ENCODE measurements around the gene TRIM65.

TRIM65 gene

DNA sequence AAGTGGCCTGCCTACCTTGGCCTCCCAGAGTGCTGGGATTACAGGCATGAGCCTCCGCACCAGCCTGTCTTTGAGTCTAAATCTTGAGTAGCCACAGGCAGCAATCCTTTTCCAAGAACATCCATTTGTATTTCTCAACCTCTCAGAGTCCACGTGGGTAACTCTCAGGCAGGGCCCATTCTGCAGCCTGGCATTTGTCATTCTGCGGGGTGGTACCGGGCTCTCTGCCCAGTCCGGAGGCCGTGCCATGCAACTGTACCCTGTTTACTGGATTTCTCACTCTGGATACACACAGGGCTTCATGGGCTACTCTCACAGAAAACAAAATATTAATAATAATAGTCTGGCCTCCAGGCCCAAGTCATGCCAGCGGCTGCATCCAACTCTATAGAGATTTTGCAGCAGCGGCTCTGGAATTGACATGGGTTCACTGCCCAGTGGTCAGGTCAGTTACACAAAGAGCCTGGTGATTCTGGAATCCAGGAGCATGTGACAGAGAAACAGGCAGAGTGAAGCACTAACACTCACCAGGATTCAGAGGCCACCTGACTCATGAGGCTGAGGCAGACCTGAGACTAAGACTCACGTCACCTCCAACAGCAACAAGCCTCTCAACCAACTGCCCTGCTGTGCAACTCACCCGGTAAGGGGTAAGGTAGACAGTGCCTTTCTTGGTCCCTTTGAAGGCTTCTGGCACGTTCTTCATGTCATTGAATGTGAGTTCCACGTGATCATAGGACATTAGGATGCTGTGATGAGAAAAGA, 45.6 kb downstream of the TRIM65 start:
- DNase-seq: no peak

DNA sequence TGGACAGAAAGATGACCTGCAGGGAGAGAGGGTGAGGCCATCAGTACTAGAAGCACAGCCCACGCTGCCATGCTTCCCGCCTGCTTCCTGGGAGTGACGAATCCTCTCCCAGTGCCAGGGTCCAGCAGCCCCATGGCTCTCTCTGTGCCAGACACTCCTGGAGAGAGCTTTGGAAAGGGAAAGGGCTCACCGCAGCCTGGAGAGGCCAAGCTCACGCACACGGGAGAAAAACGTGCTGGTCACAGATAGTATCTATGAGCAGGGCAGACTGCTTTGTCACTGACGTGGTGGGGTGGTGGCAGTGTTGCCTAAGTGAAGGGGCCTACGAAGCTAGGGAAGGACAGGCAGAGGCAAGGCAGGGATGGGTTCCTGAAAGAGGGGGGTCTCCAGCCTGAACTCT, 47.0 kb downstream of the TRIM65 start:
- DNase-seq: no peak

DNA sequence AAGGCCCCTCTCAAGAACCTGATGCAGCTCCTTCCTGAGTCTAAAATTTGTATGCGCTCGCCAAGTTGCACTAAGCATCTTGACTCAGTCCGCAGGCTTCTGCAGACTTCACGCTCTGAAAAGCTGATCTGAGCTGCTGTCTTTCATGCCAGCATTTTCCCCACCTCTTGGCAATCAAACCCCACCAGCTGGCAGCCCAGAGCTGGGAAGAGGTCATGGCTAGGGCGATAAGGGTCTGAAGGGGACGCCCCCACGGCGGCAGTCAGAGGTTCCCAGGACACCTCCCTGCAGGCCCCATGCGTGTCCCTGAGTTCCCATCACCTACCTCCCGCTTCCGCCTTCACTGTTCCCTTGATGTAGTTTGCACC, 47.5 kb downstream of the TRIM65 start:
- no peak for DNase-seq

DNA sequence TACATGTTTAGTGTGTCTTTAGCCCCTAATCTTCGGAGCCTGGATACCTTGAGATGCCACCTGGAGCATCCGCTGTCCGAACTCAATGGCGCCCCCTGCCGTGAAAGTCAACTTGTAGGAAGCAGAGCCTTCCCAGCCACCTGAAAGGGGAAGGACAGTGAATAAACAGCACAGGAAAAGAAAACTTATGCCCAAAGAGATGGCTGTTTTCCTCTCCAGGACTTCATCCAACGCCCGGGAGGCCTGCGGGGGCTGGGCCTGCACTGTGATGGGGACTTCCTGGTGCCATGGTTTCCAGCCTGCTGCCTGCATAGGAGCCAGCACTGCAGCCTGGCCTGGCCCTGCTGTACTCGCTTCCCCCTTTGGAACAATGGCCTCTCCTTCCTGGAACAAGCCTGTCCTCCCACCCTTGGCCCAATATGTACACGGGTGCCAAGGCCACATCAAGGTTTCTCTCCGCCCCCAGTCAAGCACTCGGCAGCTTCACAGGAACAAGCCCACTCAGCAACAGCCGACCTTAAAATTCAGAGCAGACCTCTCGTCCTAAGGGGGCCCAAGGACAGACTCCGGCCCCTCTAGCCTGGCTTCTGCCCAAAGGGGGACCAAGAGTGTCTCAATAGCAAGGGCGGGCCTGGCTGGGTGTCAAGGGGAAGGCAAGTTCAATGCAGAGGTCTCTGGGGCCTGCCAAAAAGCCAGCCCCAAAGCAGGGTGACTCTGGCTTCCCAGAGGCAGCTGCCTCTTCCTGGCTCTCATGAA, 48.0 kb downstream of the TRIM65 start:
- DNase-seq: peak; percentile 27

DNA sequence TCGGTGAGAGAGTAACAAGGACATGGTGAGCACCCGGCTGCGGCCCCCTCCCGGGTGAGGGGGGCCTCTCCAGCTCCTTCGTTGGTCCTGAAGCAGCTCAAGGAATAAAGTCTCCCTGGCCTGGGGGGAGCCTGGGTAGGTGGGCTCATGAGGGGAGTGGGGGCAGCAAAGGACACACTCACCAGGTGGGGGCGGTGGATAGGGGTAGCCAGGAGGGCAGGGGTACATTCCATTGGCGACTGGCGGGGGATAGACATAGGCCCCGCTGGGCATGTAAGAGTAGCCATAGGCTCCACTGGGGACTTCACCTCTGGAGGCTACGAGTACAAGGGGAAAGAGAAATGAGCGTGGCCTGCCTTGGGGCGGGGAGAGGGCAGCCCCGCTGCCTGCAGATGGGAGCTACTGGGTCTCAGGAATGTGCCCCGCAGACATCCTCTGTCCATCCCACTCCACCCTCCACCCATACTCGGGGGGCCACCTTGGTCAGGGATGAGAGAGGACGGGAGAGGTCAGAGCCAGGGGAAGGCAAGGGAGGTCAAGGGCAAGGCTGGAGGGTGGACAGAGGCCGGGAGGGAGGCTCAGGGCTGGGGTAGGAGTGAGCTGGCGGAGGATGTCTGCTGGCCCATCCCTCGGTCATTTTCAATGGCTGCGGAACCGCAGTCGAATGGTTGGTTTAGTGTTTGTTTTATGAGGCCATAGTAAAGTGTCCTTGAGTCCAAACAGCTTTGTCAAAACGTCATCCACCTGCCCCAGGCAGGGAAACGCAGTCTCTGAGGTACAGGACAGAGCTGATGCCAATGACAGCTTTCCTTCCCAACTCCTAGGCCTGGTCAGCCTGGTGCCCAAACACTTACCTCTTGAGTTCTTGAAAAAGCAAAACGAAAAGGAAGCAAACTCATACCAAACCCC, 48.9 kb downstream of the TRIM65 start:
- DNase-seq: no peak

DNA sequence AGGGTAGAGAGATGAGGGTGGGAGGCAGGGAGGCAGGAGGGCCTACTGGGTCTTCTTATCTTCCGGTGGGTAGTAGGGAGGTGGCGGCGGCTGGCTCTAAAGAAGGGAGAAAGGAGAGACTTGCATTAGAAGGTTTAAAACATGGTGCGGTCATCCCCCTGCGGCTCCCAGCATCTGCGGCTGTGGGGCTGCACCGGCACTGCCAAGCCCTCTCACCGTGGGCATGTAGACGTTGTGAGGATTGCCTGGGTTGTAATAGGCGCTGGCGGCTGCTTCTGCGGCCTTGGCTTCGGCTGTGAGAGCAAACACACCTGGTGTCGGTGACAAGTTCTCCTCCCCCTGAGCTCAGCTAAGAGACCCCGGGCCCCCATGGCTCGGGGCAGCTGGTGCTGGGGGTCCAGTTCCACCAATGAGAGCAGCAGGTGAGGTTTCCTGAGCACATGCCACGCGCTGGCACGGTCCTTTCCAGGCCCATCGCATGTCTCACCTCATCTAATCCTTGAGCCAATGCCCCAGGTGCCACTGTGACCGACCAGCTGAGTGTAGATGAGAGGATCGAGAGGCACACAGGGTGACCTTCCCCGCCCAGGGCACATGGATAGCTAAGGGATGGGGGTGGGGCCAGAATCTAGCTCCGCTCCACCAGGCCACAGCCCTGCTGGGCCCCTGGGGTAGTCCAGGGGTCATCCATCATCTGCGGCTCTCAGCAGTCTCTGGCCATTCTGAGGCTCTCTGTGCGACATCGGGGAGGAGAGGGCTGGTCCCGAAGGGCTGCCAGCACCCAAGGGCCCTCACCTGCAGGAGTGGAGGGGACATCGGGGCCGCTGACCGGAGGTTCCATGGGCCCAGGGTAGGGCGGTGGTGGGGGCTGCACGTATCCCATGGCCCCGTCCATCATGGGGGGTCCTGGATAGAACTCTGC, 49.8 kb downstream of the TRIM65 start:
- no peak for DNase-seq

DNA sequence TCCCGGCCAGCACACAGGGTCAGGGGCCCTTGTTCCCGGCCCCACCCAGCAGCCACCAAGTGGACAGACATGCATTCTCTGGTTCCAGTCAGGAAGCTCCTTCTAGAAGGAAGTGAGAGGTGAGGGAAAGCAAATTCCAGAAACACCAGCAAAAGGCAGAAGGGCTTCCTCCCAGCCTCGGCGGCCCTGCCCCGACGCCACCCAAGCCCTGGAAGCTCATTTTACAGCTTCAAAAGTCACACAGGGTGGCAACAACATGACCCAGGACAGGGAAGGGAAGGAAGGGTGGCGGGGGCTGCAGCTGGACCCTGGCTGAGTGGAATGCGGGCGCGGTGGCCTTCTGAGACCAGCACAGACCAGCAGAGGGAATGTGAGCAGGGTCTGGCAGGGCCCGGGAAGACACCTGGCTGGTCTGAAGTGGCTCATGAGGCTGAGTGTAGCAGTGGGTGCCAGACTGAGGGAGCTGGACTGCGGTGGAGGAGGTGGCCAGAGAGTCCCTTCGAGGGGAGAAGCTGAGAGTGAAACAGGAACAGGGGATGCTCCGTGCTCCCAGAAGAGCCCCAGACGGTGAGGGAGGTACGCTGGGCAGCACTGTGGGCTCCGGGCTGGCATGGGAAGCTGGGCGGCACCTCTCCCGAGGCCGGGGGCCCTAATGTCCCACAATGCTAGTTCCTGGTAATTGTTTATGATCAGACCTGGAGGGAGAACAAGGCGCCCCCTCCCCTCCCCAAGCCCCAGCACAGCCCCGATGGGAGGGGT, 50.6 kb downstream of the TRIM65 start:
- no peak for DNase-seq

DNA sequence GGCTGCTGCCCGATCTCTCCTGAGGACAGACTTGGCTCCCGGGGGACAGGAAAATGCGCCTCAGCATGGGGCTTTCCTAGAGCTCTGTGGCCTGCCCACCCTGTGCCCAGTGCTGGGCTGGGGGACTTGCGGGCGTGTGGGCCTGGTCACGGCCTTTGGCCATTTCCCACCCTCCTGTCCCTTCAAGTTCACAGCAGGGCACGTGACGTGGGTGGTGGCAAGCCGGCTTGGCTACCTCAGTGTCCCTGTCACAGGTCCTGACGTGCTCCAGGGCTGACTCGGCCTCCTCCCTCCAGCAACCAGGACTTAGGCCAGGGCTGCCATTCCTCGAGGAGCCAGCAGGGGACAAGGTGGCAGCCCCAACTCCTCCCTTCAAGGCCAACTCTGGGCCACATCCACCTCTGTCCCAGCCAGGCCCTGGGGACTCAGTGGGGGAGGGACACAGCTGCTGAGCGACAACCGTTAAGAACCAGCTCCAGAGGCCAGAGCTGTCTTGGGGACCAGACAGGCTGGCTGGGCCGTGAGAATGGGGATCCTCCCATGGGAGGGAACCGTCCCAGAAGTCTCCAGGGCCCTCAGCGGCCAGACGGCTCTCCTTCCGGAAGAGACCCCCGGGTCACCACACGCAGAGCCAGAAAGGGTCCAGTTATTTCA, 51.6 kb downstream of the TRIM65 start:
- peak; percentile 11 for DNase-seq

DNA sequence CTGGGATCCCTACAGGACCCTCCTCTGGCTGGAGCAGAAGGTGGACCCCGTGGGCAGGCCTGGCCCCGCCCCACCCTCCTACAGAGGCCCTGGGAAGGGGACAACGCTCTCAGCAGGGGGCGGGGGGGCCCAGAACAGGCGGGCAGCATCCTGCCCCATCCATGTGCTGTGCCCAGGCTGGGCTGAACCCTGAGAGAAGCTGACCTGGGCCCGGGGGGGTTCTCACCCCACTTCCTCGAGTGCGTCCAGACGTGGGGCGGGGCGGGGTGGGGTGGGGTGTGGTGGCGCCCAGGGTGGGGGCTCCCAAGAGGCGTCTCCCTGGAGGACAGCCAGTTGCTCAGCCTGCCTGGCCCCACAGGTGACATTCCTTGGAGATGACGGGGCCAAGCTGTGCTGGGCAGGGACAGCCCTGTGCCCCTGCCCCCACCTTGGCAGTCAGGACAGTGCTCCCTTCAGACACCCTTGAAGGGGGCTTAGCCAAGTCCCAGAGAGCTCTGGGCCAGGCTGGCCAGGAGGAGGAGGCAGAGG, 52.2 kb downstream of the TRIM65 start:
- no peak for DNase-seq

DNA sequence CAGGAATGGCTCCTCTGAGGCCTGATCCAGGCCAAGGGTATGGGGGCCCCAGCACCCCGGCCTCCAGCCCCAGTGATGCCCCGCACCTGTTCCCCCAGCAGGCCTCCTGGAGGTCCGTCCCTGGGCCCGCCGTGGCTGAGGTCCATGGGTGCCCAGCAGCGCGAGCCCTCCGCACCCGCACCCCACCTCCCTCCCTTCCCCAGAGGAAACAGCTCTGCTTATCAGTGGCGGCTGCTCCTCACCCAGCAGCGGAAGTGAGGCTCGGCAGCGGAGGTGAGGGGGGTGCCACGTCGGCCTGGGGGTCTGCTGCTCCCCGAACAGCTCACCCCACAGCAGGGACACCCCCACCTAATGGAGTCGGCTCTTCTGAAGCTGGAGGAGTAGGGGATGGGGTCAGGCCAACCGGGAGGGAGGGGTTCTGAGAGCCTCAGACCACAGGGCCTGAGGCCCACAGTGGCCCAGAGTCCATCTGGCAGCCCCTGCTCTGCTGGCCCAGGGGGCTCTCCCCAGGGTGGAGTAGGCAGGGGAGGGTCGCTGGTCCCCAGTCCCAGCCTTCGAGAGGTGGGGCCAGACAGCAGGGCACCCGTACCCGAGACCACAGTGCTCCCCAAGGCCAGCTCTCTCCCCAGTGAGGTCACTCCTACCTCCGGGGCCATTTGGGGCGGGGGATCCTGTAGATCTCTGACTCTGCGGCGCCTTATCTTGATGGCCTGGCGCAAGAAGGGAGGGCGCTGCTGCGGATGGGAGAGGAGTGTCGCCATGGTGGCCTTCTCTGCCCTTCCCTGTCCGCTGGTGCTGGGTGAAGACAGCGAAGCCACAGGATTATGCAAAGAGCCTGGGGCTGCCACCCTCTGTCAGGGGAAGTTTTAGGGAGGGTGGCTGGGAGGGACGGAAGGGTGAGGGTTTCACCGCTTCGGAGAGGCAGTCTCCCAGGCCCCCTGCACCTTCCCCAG, 52.9 kb downstream of the TRIM65 start, which contains the start of gene UNC13D:
TSS of gene UNC13D (minus strand) at position 828 of the 953 bp plus-strand sequence. CDS start at position 761, 67 bp downstream.
- no peak for DNase-seq

DNA sequence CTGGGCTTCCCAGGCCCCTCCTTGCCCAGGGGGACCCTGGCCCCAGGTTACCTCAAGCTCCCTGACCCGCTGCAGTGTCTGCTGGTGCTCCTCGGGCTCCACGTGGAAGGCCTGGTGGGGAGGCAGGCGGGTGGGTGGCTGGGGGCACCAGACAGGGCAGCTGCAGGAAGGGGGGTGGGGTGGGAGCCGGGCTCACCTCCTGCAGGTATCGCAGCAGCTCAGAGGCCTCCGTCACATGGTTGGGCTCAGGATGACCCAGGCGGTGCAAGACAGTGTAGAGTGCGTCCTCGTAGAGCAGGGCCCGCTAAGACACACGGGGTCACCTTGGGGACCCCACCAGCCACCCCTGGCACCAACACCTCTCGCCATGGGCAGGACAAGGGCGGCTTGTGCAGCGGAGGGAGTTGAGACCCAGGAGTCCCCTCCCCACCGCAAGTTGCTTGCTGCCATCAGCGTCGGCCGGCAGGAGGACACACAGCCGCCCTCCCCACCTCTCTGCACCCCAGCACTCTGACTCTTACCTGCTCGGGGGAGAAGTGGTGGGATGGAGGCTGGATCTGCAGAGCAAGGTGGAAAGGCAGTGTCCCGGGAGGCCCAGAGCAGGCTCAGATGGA, 53.7 kb downstream of the TRIM65 start:
- no peak for DNase-seq

DNA sequence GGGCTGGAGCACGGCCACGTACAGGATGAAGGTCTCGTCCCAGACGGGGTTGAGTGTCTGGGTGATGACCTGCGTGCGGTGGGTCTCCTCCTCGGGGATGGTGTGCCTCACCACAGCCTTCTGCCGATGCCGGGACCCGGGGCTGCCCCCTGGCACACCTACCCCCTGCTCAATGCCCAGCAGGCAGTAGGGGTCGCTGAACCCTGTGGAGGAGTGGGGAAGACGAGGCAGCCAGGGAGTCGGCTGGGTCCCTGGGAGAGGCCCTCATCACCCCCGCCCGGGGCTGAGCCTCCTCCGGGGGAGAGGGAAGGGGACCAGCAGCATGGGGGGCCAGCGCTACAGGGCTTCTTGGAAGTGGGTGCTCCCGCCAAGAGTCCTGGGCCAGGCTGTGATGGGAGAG, 54.3 kb downstream of the TRIM65 start:
- DNase-seq: no peak

DNA sequence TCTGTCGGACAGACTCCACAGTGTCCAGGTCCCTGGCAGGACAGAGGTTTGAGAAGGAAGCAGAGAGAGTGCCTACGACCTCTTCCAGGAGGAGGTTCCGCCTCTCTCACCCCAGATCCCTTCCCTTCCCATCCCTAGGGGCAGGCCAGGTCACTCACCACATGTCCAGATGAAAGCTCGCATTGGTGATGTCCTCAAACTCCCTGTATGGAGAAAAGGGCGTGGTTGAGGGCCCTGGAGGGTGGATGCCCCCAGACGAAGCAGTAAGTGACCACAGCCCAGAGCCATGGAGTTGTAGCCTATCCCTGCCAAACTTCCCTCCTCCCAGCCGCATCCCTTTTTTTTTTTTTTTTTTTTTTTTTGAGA, 56.0 kb downstream of the TRIM65 start:
- DNase-seq: no peak

DNA sequence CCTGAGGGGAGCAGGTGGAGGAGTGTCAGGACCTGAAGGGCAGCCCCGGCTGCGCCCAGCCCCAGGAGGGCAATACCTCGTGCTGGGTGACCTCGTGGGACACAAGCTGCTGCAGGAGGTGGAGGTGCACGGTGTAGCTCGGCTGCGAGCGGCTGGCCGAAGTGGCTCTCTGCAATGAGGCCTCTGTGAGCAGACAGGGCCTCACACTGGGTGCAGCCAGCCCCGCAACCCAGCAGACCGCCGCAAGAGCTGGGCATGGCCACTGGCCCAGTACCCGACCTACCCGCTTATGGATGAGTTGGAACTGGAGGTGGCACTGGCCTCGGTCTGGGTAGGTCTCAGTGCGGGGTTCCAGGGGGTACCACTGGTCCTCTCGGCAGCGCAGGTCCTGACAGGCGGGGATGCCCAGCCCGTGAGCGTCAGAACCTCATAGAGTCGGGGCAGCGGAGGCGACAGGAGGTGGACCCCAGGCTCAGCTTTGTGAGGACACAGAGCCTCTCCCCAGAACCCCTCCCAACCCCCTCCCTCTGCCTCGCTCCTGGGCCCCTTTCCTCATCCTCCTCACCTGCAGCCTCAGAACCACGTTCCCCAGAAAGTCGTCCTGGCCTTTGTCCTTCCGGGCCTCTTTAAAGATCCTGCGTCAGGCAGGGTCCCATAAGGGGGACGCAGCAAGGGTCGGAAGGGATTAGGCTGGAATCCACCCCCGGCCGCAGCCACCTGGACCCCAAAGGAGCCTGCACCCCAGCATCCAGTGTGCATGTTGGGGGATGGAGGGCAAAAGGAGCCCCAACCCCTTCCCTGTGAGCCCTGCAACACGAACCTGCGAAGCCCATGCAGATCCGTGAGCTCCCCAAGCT, 56.6 kb downstream of the TRIM65 start:
- no peak for DNase-seq

Measured in NCI-H526 treated with DMSO at 0.1 percent for 48 hours (cell line).